NCI-H2227 (cell line): Measurements from ENCODE around the gene GBA2.
A peak's percentile ranks its signal among the peaks of the same experiment; 100 is the strongest.

Experiments
- DNase-seq: peaks from one replicate; lab custom pipeline; 2025; ENCODE audit not compliant: unreplicated experiment; lab: John Stamatoyannopoulos, UW

The GBA2 gene

GRCh38 chr9:35717132-35717870, 31.7 kb downstream of the GBA2 start:
- no peak for DNase-seq

GRCh38 chr9:35716230-35716629, 32.8 kb downstream of the GBA2 start:
- DNase-seq: no peak

- no peak for DNase-seq
Observed at GRCh38 chr9:35714579-35715252, 34.3 kb downstream of the GBA2 start.

- DNase-seq: no peak
Observed at GRCh38 chr9:35714123-35714522, 34.9 kb downstream of the GBA2 start.

GRCh38 chr9:35713578-35713977, 35.5 kb downstream of the GBA2 start:
- DNase-seq: no peak

GRCh38 chr9:35712762-35713400, 36.1 kb downstream of the GBA2 start:
- DNase-seq: no peak

- DNase-seq: no peak
Observed at GRCh38 chr9:35711501-35712428, 37.3 kb downstream of the GBA2 start.

GRCh38 chr9:35710818-35711500, 38.1 kb downstream of the GBA2 start:
- no peak for DNase-seq

- no peak for DNase-seq
Observed at GRCh38 chr9:35708146-35708545, 40.9 kb downstream of the GBA2 start.

- no peak for DNase-seq
Observed at GRCh38 chr9:35706951-35707350, 42.1 kb downstream of the GBA2 start.

- DNase-seq: no peak
Observed at GRCh38 chr9:35705836-35706430, 43.1 kb downstream of the GBA2 start.

GRCh38 chr9:35705372-35705771, 43.7 kb downstream of the GBA2 start:
- DNase-seq: no peak

GRCh38 chr9:35703906-35704672, 44.9 kb downstream of the GBA2 start:
- DNase-seq: no peak

- no peak for DNase-seq
Observed at GRCh38 chr9:35702696-35703095, 46.3 kb downstream of the GBA2 start.

- no peak for DNase-seq
Observed at GRCh38 chr9:35700942-35701341, 48.1 kb downstream of the GBA2 start.

- DNase-seq: no peak
Observed at GRCh38 chr9:35700031-35700430, 49.0 kb downstream of the GBA2 start.

- no peak for DNase-seq
Observed at GRCh38 chr9:35698231-35698630, 50.8 kb downstream of the GBA2 start.

GRCh38 chr9:35697486-35697885, 51.5 kb downstream of the GBA2 start:
- no peak for DNase-seq

- DNase-seq: peak; percentile 21
Observed at GRCh38 chr9:35696520-35697215, 52.4 kb downstream of the GBA2 start.
